PC-9 (cell line): ENCODE results near the gene ARHGAP8. TPM values are rescaled to one million over a fixed set of nuclear protein-coding genes. Genes with fewer than 3 reads are reported as not detected.

Experiments used
- BruUV-seq: library from RNA; stranded (reverse); fragments of 400-500 nt; replicated peaks from 2 replicates; lab custom pipeline; 2021; lab: Mats Ljungman, UMichigan
- CTCF ChIA-PET: fragments of 300-600 bp; sonication (Branson Sonifier 250); formaldehyde crosslinking; loops from one replicate; lab custom pipeline; 2022; ENCODE audit warnings: antibody characterized with exemption; lab: Charles Lee
- POLR2A ChIA-PET: fragments of 300-600 bp; sonication (Branson Sonifier 250); formaldehyde crosslinking; loops from one replicate; lab custom pipeline; 2022; ENCODE audit warnings: antibody characterized with exemption; ENCODE audit not compliant: unreplicated experiment; lab: Charles Lee
- DNase-seq, 2 experiments: peaks; one replicate each; pipeline versions ENCODE4 v3.0.0 to v3.0.0-alpha.2; 2015 to 2022; ENCODE audit warnings: mixed read lengths in 1 of 2
- H2AFZ ChIP-seq: fragments of 200-600 bp; sonication (generic); 2 replicates; pipeline ENCODE4 v1.8.1; 2017; ENCODE audit warnings: antibody characterized with exemption
- H3F3A ChIP-seq: fragments of 200-600 bp; sonication (generic); 2 replicates; pipeline ENCODE4 v1.8.1; 2017; ENCODE audit warnings: antibody characterized with exemption, mild to moderate bottlenecking, low read depth; ENCODE audit not compliant: insufficient read depth
- H3K27ac ChIP-seq: fragments of 200-600 bp; sonication (generic); 2 replicates; pipeline ENCODE4 v1.6.1; 2016; ENCODE audit warnings: mixed run types
- H3K27me3 ChIP-seq: fragments of 200-600 bp; sonication (generic); 2 replicates; pipeline ENCODE4 v1.6.1; 2016; ENCODE audit warnings: low read depth, mixed run types; ENCODE audit not compliant: insufficient read depth
- H3K36me3 ChIP-seq: fragments of 200-600 bp; sonication (generic); 2 replicates; pipeline ENCODE4 v1.6.1; 2016; ENCODE audit warnings: low read depth, mixed run types
- H3K4me1 ChIP-seq: fragments of 200-600 bp; sonication (generic); replicated peaks from 2 replicates; pipeline ENCODE4 v1.6.1; 2016; ENCODE audit warnings: mixed run types; ENCODE audit not compliant: insufficient read depth
- H3K4me2 ChIP-seq: fragments of 200-600 bp; sonication (generic); 2 replicates; pipeline ENCODE4 v1.6.1; 2017; ENCODE audit warnings: mixed run types
- H3K4me3 ChIP-seq: fragments of 200-600 bp; sonication (generic); 2 replicates; pipeline ENCODE4 v1.6.1; 2016; ENCODE audit warnings: mixed run types
- H3K79me2 ChIP-seq: fragments of 200-600 bp; sonication (generic); 2 replicates; pipeline ENCODE4 v1.6.1; 2017; ENCODE audit warnings: low read depth, mixed run types
- H3K9me2 ChIP-seq: fragments of 200-600 bp; sonication (generic); 2 replicates; pipeline ENCODE4 v1.8.1; 2017; ENCODE audit warnings: mild to moderate bottlenecking; ENCODE audit not compliant: insufficient read depth
- H3K9me3 ChIP-seq: fragments of 200-600 bp; sonication (generic); 2 replicates; pipeline ENCODE4 v1.8.1; 2016; ENCODE audit warnings: low read depth; ENCODE audit not compliant: insufficient read depth
- H4K20me1 ChIP-seq: fragments of 200-600 bp; sonication (generic); 2 replicates; pipeline ENCODE4 v1.8.1; 2017; ENCODE audit not compliant: insufficient read depth
- CTCF ChIP-seq: fragments of 200-600 bp; sonication (generic); conservative IDR thresholded peaks from 2 replicates; pipeline ENCODE4 v1.6.1; 2017; ENCODE audit warnings: mixed run types, antibody characterized with exemption, mild to moderate bottlenecking, moderate library complexity
- EZH2 ChIP-seq: fragments of 200-600 bp; sonication (generic); IDR thresholded peaks from 2 replicates; pipeline ENCODE4 v1.8.0; 2017; ENCODE audit warnings: antibody characterized with exemption, low read depth
- intact Hi-C: fragments of 100-400 bp; cut with micrococcal nuclease; formaldehyde crosslinking; loops from one replicate; pipeline ENCODE4 v1.10.0; 2022; ENCODE audit not compliant: unreplicated experiment
- total RNA-seq: library from RNA; stranded (reverse); gene quantifications from 2 replicates; pipeline ENCODE4 v1.2.3, GENCODE V29; 2021

ARHGAP8 gene
- total RNA-seq, 1 experiment from 2014 or later: 114 TPM

GRCh38 chr22:44821741-44822475 lies 69.5 kb downstream of the ARHGAP8 start:
- no peaks in the 10 kb centered on the region for H3K79me2 ChIP-seq
- H3K36me3 ChIP-seq: peaks cover 21% of the 10 kb centered on the region
- TF ChIP-seq EZH2: no peak
- no peak for TF ChIP-seq CTCF
- CTCF ChIA-PET: interaction anchor here (0.6 kb wide), 2 partner anchors 74 to 114 kb away, joined by 3 read pairs; no protein-coding TSS in a partner anchor
- no peak overlapping the region for H2AFZ ChIP-seq
- POLR2A ChIA-PET: no interaction called here
- H3K9me3 ChIP-seq: no peaks in the 10 kb centered on the region
- H3K9me2 ChIP-seq: no peaks in the 10 kb centered on the region
- no peak overlapping the region for H3K27ac ChIP-seq
- H3K4me1 ChIP-seq: no peaks in the 10 kb centered on the region
- no peak overlapping the region for H3K4me2 ChIP-seq
- H3F3A ChIP-seq: peaks cover 20% of the 10 kb centered on the region
- peaks cover 22% of the 10 kb centered on the region for H4K20me1 ChIP-seq
- intact Hi-C loops: loop anchor here (5.0 to 10.0 kb wide), 3 partner anchors 127 to 275 kb away; no protein-coding TSS in a partner anchor
- BruUV-seq: no TSS peak
- no peak for DNase-seq
- H3K4me3 ChIP-seq: no peak overlapping the region
- H3K27me3 ChIP-seq: no peaks in the 10 kb centered on the region

- intact Hi-C loops: loop anchor here (5.0 to 10.0 kb wide), 3 partner anchors 128 to 275 kb away; no protein-coding TSS in a partner anchor
- no peaks in the 10 kb centered on the region for H3K4me1 ChIP-seq
- no peak for DNase-seq
- no peaks in the 10 kb centered on the region for H3K9me2 ChIP-seq
- H3K4me2 ChIP-seq: no peak overlapping the region
- peaks cover 21% of the 10 kb centered on the region for H3K36me3 ChIP-seq
- H3K4me3 ChIP-seq: no peak overlapping the region
- H3F3A ChIP-seq: peaks cover 23% of the 10 kb centered on the region
- no peaks in the 10 kb centered on the region for H3K27me3 ChIP-seq
- CTCF ChIA-PET: interaction anchor here (0.6 kb wide), 1 partner anchor 74 kb away, joined by 3 read pairs; no protein-coding TSS in a partner anchor
- POLR2A ChIA-PET: no interaction called here
- no peak overlapping the region for H2AFZ ChIP-seq
- H3K27ac ChIP-seq: no peak overlapping the region
- H4K20me1 ChIP-seq: peaks cover 22% of the 10 kb centered on the region
- TF ChIP-seq EZH2 (no peak), CTCF (no peak)
- H3K79me2 ChIP-seq: no peaks in the 10 kb centered on the region
- H3K9me3 ChIP-seq: no peaks in the 10 kb centered on the region
- no TSS peak for BruUV-seq
These were observed 70.2 kb downstream of the ARHGAP8 start for GRCh38 chr22:44822534-44822933.

GRCh38 chr22:44823396-44823795 lies 71.0 kb downstream of the ARHGAP8 start:
- no peak for DNase-seq
- no peak overlapping the region for H3K27ac ChIP-seq
- no peaks in the 10 kb centered on the region for H3K79me2 ChIP-seq
- H3K27me3 ChIP-seq: no peaks in the 10 kb centered on the region
- no peaks in the 10 kb centered on the region for H3K9me3 ChIP-seq
- intact Hi-C loops: loop anchor here (5.0 to 10.0 kb wide), 3 partner anchors 129 to 274 kb away; no protein-coding TSS in a partner anchor
- H2AFZ ChIP-seq: no peak overlapping the region
- ChIA-PET POLR2A (no interaction called here), CTCF (no interaction called here)
- H3K4me2 ChIP-seq: no peak overlapping the region
- peaks cover 21% of the 10 kb centered on the region for H3K36me3 ChIP-seq
- H3F3A ChIP-seq: peaks cover 27% of the 10 kb centered on the region
- BruUV-seq: no TSS peak
- H3K4me3 ChIP-seq: no peak overlapping the region
- TF ChIP-seq CTCF (no peak), EZH2 (no peak)
- H3K9me2 ChIP-seq: no peaks in the 10 kb centered on the region
- H3K4me1 ChIP-seq: no peaks in the 10 kb centered on the region
- peaks cover 22% of the 10 kb centered on the region for H4K20me1 ChIP-seq
